HEK293T (cell line): ENCODE measurements around the gene ZBTB42.

Source experiments
- ARNT ChIP-seq: fragments of 450-650 bp; IDR thresholded peaks from 2 replicates; pipeline ENCODE4 v1.6.1; 2017; ENCODE audit warnings: mild to moderate bottlenecking
- BHLHE40 ChIP-seq: fragments of 450-650 bp; IDR thresholded peaks from 2 replicates; pipeline ENCODE4 v1.6.1; 2016; ENCODE audit warnings: mild to moderate bottlenecking, moderate library complexity, borderline replicate concordance
- ELF4 ChIP-seq: fragments of 450-650 bp; IDR thresholded peaks from 2 replicates; pipeline ENCODE4 v1.6.1; 2017; ENCODE audit warnings: antibody characterized with exemption
- FOXA1 ChIP-seq: fragments of 450-650 bp; IDR thresholded peaks from 2 replicates; pipeline ENCODE4 v1.6.1; 2016; ENCODE audit warnings: mild to moderate bottlenecking
- FOXM1 ChIP-seq: fragments of 450-650 bp; IDR thresholded peaks from 2 replicates; pipeline ENCODE4 v1.6.1; 2017; ENCODE audit warnings: mild to moderate bottlenecking, borderline replicate concordance
- HDGF ChIP-seq: fragments of 450-650 bp; IDR thresholded peaks from 2 replicates; pipeline ENCODE4 v1.6.1; 2017; ENCODE audit warnings: antibody characterized with exemption, borderline replicate concordance
- LEF1 ChIP-seq: fragments of 450-650 bp; IDR thresholded peaks from 2 replicates; pipeline ENCODE4 v1.6.1; 2017; ENCODE audit warnings: mild to moderate bottlenecking, borderline replicate concordance
- SP1 ChIP-seq: fragments of 450-650 bp; IDR thresholded peaks from 2 replicates; pipeline ENCODE4 v1.6.1; 2017
- SUZ12 ChIP-seq: fragments of 450-650 bp; IDR thresholded peaks from 2 replicates; pipeline ENCODE4 v1.6.1; 2016; ENCODE audit warnings: mild to moderate bottlenecking
- TARDBP ChIP-seq: fragments of 450-650 bp; IDR thresholded peaks from 2 replicates; pipeline ENCODE4 v1.6.1; 2016

DNA sequence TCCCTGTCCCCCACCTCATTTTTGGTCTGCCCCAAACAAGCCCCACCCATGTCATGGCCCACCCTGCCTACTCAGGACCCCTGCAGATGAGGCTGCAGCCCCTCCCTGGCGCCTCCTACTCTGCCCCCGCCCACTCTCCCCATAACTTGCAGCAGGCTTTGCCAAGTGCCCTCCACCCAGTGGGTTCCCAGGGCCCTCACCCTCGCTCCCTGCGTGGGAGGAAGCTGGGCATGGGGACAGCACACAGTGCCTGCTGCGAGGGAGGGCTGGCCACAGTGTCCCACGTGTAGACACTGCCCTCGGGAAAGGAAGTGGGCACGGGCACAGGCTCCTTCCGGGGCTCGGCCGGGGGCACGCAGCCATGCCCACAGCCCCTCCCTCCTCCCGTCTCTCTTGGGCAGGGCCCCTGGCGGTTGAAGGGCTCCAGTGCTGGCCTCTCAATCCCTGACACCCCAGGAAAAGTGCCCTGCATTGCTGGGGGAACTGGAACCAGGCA is 14.8 kb upstream of the ZBTB42 start:
- TF ChIP-seq SP1: no peak
- TF ChIP-seq ELF4: no peak
- TF ChIP-seq FOXM1: no peak
- TF ChIP-seq FOXA1: no peak
- no peak for TF ChIP-seq LEF1
- TF ChIP-seq HDGF: no peak
- no peak for TF ChIP-seq ARNT
- no peak for TF ChIP-seq SUZ12
- TF ChIP-seq TARDBP: no peak
- TF ChIP-seq BHLHE40: no peak
